Stimulated activated CD4-positive, alpha-beta T cell treated with anti-CD3 and anti-CD28 coated beads, TNF-alpha, amount 100 ng/mL, for 24 hours (primary cell): ENCODE data around the gene COX4I1.
A peak's percentile ranks its signal among the peaks of the same experiment; 100 is the strongest.

ENCODE experiments used
- DNase-seq, 3 experiments: peaks; one replicate each; pipeline ENCODE4 v3.0.0-alpha.2; 2020; ENCODE audit warnings: low read depth in 3 of 3

The COX4I1 gene

GRCh38 chr16:85767531-85767930, 32.0 kb upstream of the COX4I1 start:
- DNase-seq = no peak

GRCh38 chr16:85768199-85768598, 31.3 kb upstream of the COX4I1 start:
- no peak for DNase-seq

DNA sequence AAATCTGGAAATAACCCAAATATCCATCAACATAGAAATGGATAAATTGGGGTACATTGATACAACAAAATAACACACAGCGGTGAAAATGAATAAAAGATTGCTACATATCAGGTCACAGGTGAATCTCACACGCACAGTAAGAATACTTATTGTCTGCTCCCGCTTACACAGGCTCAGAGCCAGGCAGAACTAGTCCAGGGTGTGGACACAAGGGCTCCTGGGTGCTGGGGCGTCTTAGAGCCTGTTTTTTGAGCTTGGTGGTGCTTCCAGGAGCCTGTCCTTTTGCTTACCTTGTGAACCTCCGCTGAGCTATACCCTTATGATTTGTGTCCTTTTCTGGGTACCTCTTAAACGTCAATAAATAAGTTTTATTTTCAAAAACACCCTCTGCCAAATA, 28.8 kb upstream of the COX4I1 start:
- DNase-seq = no peak

DNA sequence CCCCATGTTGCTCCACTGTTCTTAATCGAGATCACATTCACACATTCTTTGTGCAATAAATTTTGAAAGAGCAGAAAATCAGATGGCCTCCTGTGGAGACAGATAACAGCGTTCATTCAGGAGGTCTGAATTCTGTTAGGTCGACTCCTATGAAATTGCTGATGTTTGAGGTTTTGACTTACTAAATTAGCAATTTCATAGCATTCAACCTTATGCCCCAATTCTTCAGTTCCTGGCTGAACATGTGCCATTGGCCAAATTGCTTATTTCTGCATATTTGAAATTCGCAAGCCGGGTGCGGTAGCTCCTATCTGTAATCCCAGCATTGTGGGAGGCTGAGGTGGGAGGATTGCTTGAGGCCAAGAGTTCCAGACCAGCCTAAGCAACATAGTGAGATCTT, 26.5 kb upstream of the COX4I1 start:
- no peak for DNase-seq

- DNase-seq = no peak
Measured at GRCh38 chr16:85774136-85774535, 25.4 kb upstream of the COX4I1 start.

- DNase-seq = no peak
Measured at GRCh38 chr16:85774811-85775210, 24.7 kb upstream of the COX4I1 start.

DNA sequence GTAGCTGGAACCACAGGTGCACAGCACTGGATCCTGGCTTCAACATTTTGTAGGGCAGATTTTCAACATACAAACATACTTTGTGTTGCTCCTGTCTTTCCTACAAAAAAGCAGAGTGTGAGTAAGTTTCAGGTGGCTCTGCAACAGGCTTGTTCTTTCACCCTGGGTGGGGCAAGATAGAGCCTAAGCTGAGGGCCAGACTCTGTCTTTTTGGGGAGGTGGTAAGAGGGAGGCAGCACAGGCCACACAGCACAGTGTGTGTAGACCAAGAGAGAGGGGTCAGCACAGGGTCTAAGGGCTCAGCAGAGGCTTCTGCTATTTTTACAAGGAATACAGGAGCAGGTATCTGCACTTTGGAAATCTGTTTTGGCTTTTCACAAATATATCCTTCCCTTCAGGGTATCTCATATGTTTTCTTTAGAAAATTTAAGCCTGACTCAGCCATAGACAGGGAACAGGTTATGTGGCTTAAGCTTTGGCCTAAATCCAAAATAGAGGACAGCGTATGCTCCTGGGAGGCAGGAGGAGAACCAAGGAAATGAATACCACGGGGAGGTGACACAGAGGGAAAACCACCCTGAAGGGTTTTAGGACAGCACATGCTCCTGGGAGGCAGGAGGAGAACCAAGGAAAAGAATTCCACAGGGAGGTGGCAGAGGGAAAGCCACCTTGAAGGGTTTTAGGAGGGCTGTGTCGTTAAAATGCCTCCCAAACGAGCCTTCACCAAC, 21.7 kb upstream of the COX4I1 start:
- no peak for DNase-seq

DNA sequence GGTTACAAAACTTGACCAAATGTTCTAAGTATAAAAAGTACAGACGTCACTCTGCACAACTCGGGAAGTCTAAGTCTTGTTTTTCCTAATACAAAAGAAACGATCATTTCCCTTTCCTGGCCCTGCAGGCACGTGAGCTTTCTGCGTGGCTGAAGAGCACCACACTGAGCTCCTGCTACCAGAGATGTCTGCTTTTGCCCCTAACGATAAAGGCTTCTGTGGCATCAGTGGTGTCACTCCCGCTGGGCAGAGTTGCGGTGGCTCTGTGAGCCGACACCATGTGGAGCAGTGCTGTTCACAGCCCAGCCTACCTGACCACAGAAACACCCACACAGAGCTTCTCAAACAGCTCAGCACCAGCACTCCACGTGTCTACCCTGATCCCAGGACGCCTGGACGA, 20.6 kb upstream of the COX4I1 start:
- no peak for DNase-seq

DNA sequence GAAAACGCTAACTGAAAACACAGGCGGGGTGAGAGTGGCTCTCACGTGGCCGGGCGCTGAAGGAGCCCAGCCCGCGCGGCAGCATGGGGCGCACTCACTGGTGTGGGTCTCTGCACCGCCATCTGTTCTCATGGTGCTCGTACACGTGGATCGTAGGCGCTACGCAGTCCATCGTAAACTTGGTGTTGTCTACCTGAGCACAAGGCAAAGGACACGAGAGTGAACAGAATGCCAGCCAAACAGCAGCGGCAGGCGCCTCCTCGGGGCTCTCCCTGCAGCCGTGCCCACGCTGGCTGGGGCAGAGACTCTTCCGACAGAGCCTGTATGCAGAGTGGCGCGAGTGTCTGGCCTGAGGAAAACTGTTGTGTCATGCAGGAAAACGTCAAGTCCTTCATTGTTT, 19.2 kb upstream of the COX4I1 start:
- no peak for DNase-seq

- DNase-seq = no peak
Measured at GRCh38 chr16:85781156-85781555, 18.3 kb upstream of the COX4I1 start.

DNA sequence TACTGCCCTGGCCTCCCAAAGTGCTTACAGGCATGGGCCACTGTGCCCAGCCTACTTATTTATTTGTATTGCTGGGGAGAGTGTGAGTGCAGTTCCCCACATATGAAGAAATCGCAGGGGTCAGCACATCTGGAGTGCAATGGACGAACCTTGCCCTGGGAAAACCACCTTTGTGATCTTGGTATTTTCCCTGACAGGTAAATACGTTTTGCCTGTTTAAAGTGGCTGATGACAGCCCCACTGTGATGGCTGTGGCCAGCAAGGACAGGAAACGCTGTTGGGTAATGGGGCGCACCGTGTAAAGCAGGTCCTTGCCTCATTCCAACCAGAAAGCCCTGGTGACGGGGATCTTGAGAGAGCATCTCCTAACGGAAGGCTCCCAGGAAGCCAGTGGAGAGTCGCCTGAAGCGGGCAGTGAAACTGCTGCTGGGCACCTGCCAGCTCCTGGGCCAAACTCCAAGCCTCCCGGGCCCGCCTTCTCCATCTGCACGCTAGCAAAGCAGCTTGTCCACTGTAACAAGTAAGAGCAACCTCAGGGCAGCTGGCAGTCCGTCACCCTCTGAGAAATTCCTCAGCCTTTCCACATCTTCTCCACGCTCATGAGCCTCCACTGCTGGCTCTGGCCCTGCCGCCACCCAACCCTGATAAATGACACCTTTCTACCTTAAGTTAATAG, 17.7 kb upstream of the COX4I1 start:
- no peak for DNase-seq

GRCh38 chr16:85782451-85782850, 17.0 kb upstream of the COX4I1 start:
- DNase-seq = no peak

DNA sequence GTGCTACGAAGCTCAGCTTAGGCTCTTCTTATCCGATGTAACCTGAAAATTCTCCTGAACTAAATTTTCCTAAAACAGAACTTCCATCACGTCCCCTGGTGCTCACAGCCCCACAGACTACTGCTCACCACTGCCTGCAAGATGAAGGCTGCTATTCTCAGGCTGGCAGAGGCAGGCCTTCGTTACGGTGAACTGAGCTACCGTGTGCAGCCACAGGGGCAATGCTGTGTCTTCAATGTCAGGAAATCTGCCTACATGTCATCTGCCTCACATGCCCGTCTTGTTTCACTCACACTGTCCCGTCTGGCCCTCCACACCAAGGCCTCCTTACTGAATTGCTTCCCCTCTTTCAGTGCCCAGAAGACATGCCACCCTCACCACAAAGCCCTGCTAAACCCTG, 16.1 kb upstream of the COX4I1 start:
- DNase-seq = no peak

GRCh38 chr16:85784813-85785212, 14.7 kb upstream of the COX4I1 start:
- no peak for DNase-seq

- no peak for DNase-seq
Measured at GRCh38 chr16:85785927-85786326, 13.6 kb upstream of the COX4I1 start.

DNA sequence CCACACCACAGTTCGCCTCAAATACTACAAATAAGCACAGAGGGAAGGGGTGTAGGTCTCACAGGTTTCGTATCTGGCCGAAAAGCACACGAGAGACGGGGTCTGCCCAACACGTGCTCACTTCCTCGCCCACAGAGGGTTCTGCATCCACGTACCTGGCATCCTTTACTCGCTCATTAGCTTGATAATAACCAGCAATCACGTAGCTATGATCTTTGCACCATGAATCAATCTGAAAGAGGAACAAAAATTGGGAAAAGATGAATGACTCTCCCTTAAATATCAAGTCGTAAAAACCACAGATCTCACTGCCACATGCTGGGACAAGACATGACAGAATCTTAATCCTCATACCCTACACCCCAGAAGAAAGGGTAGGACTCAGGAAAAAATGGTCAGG, 10.7 kb upstream of the COX4I1 start:
- DNase-seq = no peak

DNA sequence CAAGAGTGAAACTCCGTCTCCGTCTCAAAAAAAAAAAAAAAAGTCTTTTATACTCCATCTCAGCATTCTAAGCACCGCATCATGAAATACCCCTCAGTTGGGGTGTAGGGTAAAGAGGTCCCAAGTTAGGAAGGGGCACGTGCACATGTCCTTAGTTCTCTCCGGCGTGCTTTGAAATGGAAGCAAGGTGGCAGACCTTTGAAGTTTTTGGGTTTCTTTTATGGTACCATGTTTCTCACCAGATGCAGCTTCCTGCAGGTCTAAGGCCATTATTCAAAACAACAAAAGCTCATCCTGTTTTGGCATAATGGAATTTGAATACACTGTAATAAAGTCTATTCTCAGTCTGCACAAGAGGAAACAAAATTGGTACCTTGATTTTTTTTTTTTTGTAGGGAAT, 9.7 kb upstream of the COX4I1 start:
- DNase-seq = no peak

DNA sequence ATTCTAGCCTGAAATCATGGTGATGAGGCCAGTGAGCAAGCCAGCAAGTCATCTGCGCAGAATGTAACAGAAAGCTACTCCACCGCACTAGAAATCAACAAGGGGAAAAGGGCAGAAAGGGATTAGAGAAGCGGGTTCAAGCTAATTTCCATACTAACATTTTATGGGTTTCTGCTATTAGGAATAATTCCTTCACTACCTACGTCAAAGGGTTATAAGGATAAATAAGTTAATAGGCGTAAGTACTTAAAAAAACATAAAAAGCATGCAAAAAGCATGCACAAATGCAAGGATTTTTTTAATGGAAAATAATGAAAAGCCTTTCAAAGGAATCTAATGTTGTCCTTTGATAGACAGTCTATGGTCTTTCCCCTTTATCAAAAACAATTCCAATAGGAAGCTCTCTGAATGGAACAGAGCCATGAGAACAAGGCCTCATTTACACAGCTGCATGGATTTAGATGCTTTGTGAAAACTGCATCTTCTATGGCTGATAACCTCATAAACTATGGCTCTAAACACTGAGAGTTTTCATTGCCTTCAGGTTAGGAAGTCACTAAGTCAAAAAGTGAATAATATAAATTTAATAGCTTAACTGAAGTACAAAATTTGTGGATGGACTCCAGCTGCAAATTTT, 5.7 kb upstream of the COX4I1 start:
- no peak for DNase-seq

- DNase-seq = no peak
Measured at GRCh38 chr16:85794696-85795095, 4.8 kb upstream of the COX4I1 start.

GRCh38 chr16:85796152-85796551, 3.3 kb upstream of the COX4I1 start:
- no peak for DNase-seq

DNA sequence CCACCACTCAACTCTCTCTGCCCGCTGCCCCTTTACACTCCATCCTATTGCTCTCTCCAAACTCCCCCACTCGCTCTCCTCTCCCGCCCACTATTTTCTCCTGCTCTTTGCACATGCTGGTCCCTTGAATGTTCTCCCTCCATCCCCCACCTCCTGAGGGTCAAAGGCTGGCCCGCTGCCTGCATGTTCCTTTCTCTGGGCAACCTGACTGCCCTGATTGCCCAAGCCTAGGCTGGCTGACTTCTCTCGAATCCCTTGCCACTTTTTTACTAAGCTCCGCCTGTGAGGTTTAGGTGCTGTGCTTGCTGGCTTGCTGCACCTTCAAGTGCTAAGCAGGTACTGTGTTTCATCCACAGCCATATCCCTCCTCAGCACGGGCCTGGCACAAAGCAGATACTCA, 2.9 kb upstream of the COX4I1 start:
- no peak for DNase-seq

GRCh38 chr16:85798283-85798776, 1.2 kb upstream of the COX4I1 start:
- DNase-seq = no peak

- peak in 1 of 3 experiments; percentile 15 for DNase-seq
Measured at GRCh38 chr16:85798901-85799496, 496 bp upstream of the COX4I1 start.
